Stromal cell of bone marrow (primary cell): ENCODE results near the gene CTXN1.
"Not testable (repeated sequence)": the region's sequence is repeated elsewhere in the genome, so short reads cannot be mapped to it uniquely, and the experiment has no call there.

Experiments
- DNase-seq: peaks from one replicate; pipeline ENCODE4 v3.0.0-alpha.2; 2012; ENCODE audit warnings: low read depth

The CTXN1 gene

GRCh38 chr19:7944177-7944761 is 18.3 kb upstream of the CTXN1 start:
- peak; percentile 83 for DNase-seq

GRCh38 chr19:7943444-7944176 is 17.7 kb upstream of the CTXN1 start, which contains the start of gene TIMM44:
Gene TIMM44 (minus strand): TSS chr19:7943666. CDS start chr19:7943651, 15 bp downstream.
- DNase-seq, result peak; percentile 100

- DNase-seq, result no peak
These were observed 17.1 kb upstream of the CTXN1 start for GRCh38 chr19:7942981-7943443.

GRCh38 chr19:7941895-7942596 is 16.1 kb upstream of the CTXN1 start:
- no peak for DNase-seq

GRCh38 chr19:7940841-7941240 is 14.9 kb upstream of the CTXN1 start:
- no peak for DNase-seq

GRCh38 chr19:7934766-7935165 is 8.8 kb upstream of the CTXN1 start:
- DNase-seq, result no peak

- DNase-seq, result no peak
These were observed 8.1 kb upstream of the CTXN1 start for GRCh38 chr19:7933828-7934725.

- DNase-seq, result no peak
These were observed 7.5 kb upstream of the CTXN1 start for GRCh38 chr19:7933411-7933810.

GRCh38 chr19:7932930-7933300 is 7.0 kb upstream of the CTXN1 start:
- no peak for DNase-seq

- DNase-seq, result no peak
These were observed 6.5 kb upstream of the CTXN1 start for GRCh38 chr19:7932276-7932929.

- DNase-seq, result no peak
These were observed 5.5 kb upstream of the CTXN1 start for GRCh38 chr19:7931221-7932061.

- no peak for DNase-seq
These were observed 4.8 kb upstream of the CTXN1 start for GRCh38 chr19:7930765-7931164.

- DNase-seq, result not testable (repeated sequence)
These were observed 4.1 kb upstream of the CTXN1 start for GRCh38 chr19:7930030-7930429.

- DNase-seq, result peak; percentile 64
These were observed 3.1 kb upstream of the CTXN1 start for GRCh38 chr19:7928741-7929701.

GRCh38 chr19:7928334-7928706 is 2.4 kb upstream of the CTXN1 start:
- no peak for DNase-seq

GRCh38 chr19:7927605-7928333 is 1.8 kb upstream of the CTXN1 start:
- no peak for DNase-seq

- DNase-seq, result no peak
These were observed 1.0 kb upstream of the CTXN1 start for GRCh38 chr19:7926727-7927604.
